ENCODE results near the gene DCTN1. TPM values are rescaled to one million over a fixed set of nuclear protein-coding genes. Genes with fewer than 3 reads are reported as not detected.

Gene DCTN1
- total and polyA plus RNA-seq, 3 experiments from 2014 or later, result 90.2 to 114 (median 113) TPM

GRCh38 chr2:74417197-74417596 is 37.1 kb upstream of the DCTN1 start:
- ChIA-PET CTCF (no interaction called here), POLR2A (no interaction called here)
- Mint-ChIP-seq H3K4me1 (peaks cover 6 to 33% (median 14%) of the 10 kb centered on the region in 3 donors), H3K36me3 (peaks cover 0 to 6% (median 2%) of the 10 kb centered on the region in 3 donors), H3K9me3 (no peaks in the 10 kb centered on the region), H3K27me3 (peaks cover 12 to 18% of the 10 kb centered on the region in 2 donors), H3K27ac (peak overlapping the region in 2 of 8 donors; percentile 53 to 70), H3K4me3 (peak overlapping the region in 1 of 7 donors; percentile 25)
- no peak for DNase-seq
- Histone ChIP-seq H3K9me3 (ENCODE audit: low read length) (no peaks in the 10 kb centered on the region), H3K27ac (ENCODE audit: low read depth, low read length) (no peak overlapping the region), H3K4me1 (ENCODE audit: insufficient read depth, low read length) (peaks cover 21% of the 10 kb centered on the region), H3K27me3 (ENCODE audit: insufficient read depth, low read length, poor library complexity, severe bottlenecking) (peaks cover 6% of the 10 kb centered on the region), H3K36me3 (ENCODE audit: insufficient read depth, low read length) (no peaks in the 10 kb centered on the region), H3K4me3 (ENCODE audit: low read length) (no peak overlapping the region)

- ChIA-PET CTCF (no interaction called here), POLR2A (no interaction called here)
- no peak for DNase-seq
- no peak overlapping the region for H3K27ac ChIP-seq (ENCODE audit: low read depth, low read length)
- H3K27me3 ChIP-seq (ENCODE audit: insufficient read depth, low read length, poor library complexity, severe bottlenecking), result peaks cover 6% of the 10 kb centered on the region
- H3K36me3 Mint-ChIP-seq, result peaks cover 0 to 4% (median 2%) of the 10 kb centered on the region in 3 donors
- H3K4me1 Mint-ChIP-seq, result peaks cover 6 to 31% (median 14%) of the 10 kb centered on the region in 3 donors
- H3K9me3 ChIP-seq (ENCODE audit: low read length), result no peaks in the 10 kb centered on the region
- H3K27ac Mint-ChIP-seq, result peak overlapping the region in 2 of 8 donors; percentile 53 to 70
- H3K4me3 ChIP-seq (ENCODE audit: low read length), result no peak overlapping the region
- no peaks in the 10 kb centered on the region for H3K9me3 Mint-ChIP-seq
- H3K4me1 ChIP-seq (ENCODE audit: insufficient read depth, low read length), result peaks cover 19% of the 10 kb centered on the region
- H3K36me3 ChIP-seq (ENCODE audit: insufficient read depth, low read length), result no peaks in the 10 kb centered on the region
- peaks cover 12 to 19% of the 10 kb centered on the region in 2 donors for H3K27me3 Mint-ChIP-seq
- H3K4me3 Mint-ChIP-seq, result peak overlapping the region in 1 of 7 donors; percentile 76
Observed at GRCh38 chr2:74416778-74417177, 36.7 kb upstream of the DCTN1 start.

- H3K4me3 Mint-ChIP-seq, result peak overlapping the region in 3 of 7 donors; percentile 47 to 76 (median 56)
Observed at GRCh38 chr2:74415762-74416395, 35.8 kb upstream of the DCTN1 start.

GRCh38 chr2:74414881-74415761 is 35.0 kb upstream of the DCTN1 start:
- no peaks in the 10 kb centered on the region for H3K36me3 ChIP-seq (ENCODE audit: insufficient read depth, low read length)
- Mint-ChIP-seq H3K4me1 (peaks cover 0 to 20% (median 5%) of the 10 kb centered on the region in 3 donors), H3K27ac (peak overlapping the region in 1 of 8 donors; percentile 46), H3K4me3 (peak overlapping the region in 6 of 7 donors; percentile 19 to 74 (median 42)), H3K36me3 (peaks cover 0 to 2% (median 0%) of the 10 kb centered on the region in 3 donors), H3K9me3 (no peaks in the 10 kb centered on the region), H3K27me3 (peaks cover 18 to 21% of the 10 kb centered on the region in 2 donors)
- CTCF ChIA-PET, result interaction anchor here (1.3 kb wide), 1 partner anchor 24 kb away, joined by 4 read pairs; no protein-coding TSS in a partner anchor
- H3K27me3 ChIP-seq (ENCODE audit: insufficient read depth, low read length, poor library complexity, severe bottlenecking), result peaks cover 6% of the 10 kb centered on the region
- H3K9me3 ChIP-seq (ENCODE audit: low read length), result no peaks in the 10 kb centered on the region
- POLR2A ChIA-PET, result no interaction called here
- no peak overlapping the region for H3K27ac ChIP-seq (ENCODE audit: low read depth, low read length)
- peak overlapping the region; percentile 51 for H3K4me3 ChIP-seq (ENCODE audit: low read length)
- H3K4me1 ChIP-seq (ENCODE audit: insufficient read depth, low read length), result peaks cover 7% of the 10 kb centered on the region
- peak in 1 of 5 donors; percentile 18 for DNase-seq

More at GRCh38 chr2:74415762-74416395, 35.8 kb upstream of the DCTN1 start:
- Histone ChIP-seq H3K9me3 (ENCODE audit: low read length) (no peaks in the 10 kb centered on the region), H3K27me3 (ENCODE audit: insufficient read depth, low read length, poor library complexity, severe bottlenecking) (peaks cover 6% of the 10 kb centered on the region), H3K27ac (ENCODE audit: low read depth, low read length) (no peak overlapping the region), H3K4me3 (ENCODE audit: low read length) (peak overlapping the region; percentile 21), H3K36me3 (ENCODE audit: insufficient read depth, low read length) (no peaks in the 10 kb centered on the region), H3K4me1 (ENCODE audit: insufficient read depth, low read length) (peaks cover 15% of the 10 kb centered on the region)
- Mint-ChIP-seq H3K4me1 (peaks cover 1 to 25% (median 9%) of the 10 kb centered on the region in 3 donors), H3K27ac (peak overlapping the region in 2 of 8 donors; percentile 9 to 46), H3K36me3 (peaks cover 0 to 2% (median 0%) of the 10 kb centered on the region in 3 donors), H3K27me3 (peaks cover 18 to 20% of the 10 kb centered on the region in 2 donors), H3K9me3 (no peaks in the 10 kb centered on the region)
- DNase-seq, result no peak
- ChIA-PET POLR2A (no interaction called here), CTCF (interaction anchor here (1.3 kb wide), 1 partner anchor 25 kb away, joined by 4 read pairs; no protein-coding TSS in a partner anchor)

- peaks cover 19 to 24% of the 10 kb centered on the region in 2 donors for H3K27me3 Mint-ChIP-seq
- Histone ChIP-seq H3K4me1 (ENCODE audit: insufficient read depth, low read length) (peaks cover 6% of the 10 kb centered on the region), H3K4me3 (ENCODE audit: low read length) (peak overlapping the region; percentile 51), H3K27me3 (ENCODE audit: insufficient read depth, low read length, poor library complexity, severe bottlenecking) (peaks cover 6% of the 10 kb centered on the region), H3K27ac (ENCODE audit: low read depth, low read length) (no peak overlapping the region), H3K36me3 (ENCODE audit: insufficient read depth, low read length) (no peaks in the 10 kb centered on the region), H3K9me3 (ENCODE audit: low read length) (no peaks in the 10 kb centered on the region)
- H3K36me3 Mint-ChIP-seq, result peaks cover 0 to 2% (median 0%) of the 10 kb centered on the region in 3 donors
- peak overlapping the region in 1 of 8 donors; percentile 45 for H3K27ac Mint-ChIP-seq
- no peak for DNase-seq
- POLR2A ChIA-PET, result no interaction called here
- H3K4me3 Mint-ChIP-seq, result peak overlapping the region in 4 of 7 donors; percentile 50 to 74 (median 64)
- CTCF ChIA-PET, result no interaction called here
- peaks cover 0 to 16% (median 4%) of the 10 kb centered on the region in 3 donors for H3K4me1 Mint-ChIP-seq
- no peaks in the 10 kb centered on the region for H3K9me3 Mint-ChIP-seq
Observed at GRCh38 chr2:74414441-74414840, 34.3 kb upstream of the DCTN1 start.

- Mint-ChIP-seq H3K27me3 (peaks cover 23 to 36% of the 10 kb centered on the region in 2 donors), H3K4me3 (peak overlapping the region in 2 of 7 donors; percentile 16 to 40), H3K4me1 (peaks cover 0 to 16% (median 4%) of the 10 kb centered on the region in 3 donors), H3K9me3 (no peaks in the 10 kb centered on the region), H3K27ac (peak overlapping the region in 1 of 8 donors; percentile 8), H3K36me3 (peaks cover 0 to 2% (median 0%) of the 10 kb centered on the region in 3 donors)
- ChIA-PET POLR2A (no interaction called here), CTCF (interaction anchor here (1.0 kb wide), 1 partner anchor 9 kb away, joined by 3 read pairs; no protein-coding TSS in a partner anchor)
- Histone ChIP-seq H3K4me3 (ENCODE audit: low read length) (no peak overlapping the region), H3K9me3 (ENCODE audit: low read length) (no peaks in the 10 kb centered on the region), H3K4me1 (ENCODE audit: insufficient read depth, low read length) (peaks cover 6% of the 10 kb centered on the region), H3K27ac (ENCODE audit: low read depth, low read length) (no peak overlapping the region), H3K36me3 (ENCODE audit: insufficient read depth, low read length) (no peaks in the 10 kb centered on the region), H3K27me3 (ENCODE audit: insufficient read depth, low read length, poor library complexity, severe bottlenecking) (peaks cover 6% of the 10 kb centered on the region)
- DNase-seq, result no peak
Observed at GRCh38 chr2:74413001-74413698, 33.0 kb upstream of the DCTN1 start.

GRCh38 chr2:74407682-74408081 is 27.6 kb upstream of the DCTN1 start:
- Mint-ChIP-seq H3K4me1 (no peaks in the 10 kb centered on the region), H3K4me3 (no peak overlapping the region), H3K27me3 (peaks cover 25 to 41% of the 10 kb centered on the region in 2 donors), H3K9me3 (no peaks in the 10 kb centered on the region), H3K27ac (no peak overlapping the region), H3K36me3 (no peaks in the 10 kb centered on the region)
- no peaks in the 10 kb centered on the region for H3K9me3 ChIP-seq (ENCODE audit: low read length)
- H3K27ac ChIP-seq (ENCODE audit: low read depth, low read length), result no peak overlapping the region
- no peaks in the 10 kb centered on the region for H3K4me1 ChIP-seq (ENCODE audit: insufficient read depth, low read length)
- ChIA-PET CTCF (interaction anchor here (1.0 kb wide), 1 partner anchor 16 kb away, joined by 3 read pairs; no protein-coding TSS in a partner anchor), POLR2A (no interaction called here)
- H3K36me3 ChIP-seq (ENCODE audit: insufficient read depth, low read length), result no peaks in the 10 kb centered on the region
- no peak overlapping the region for H3K4me3 ChIP-seq (ENCODE audit: low read length)
- peaks cover 3% of the 10 kb centered on the region for H3K27me3 ChIP-seq (ENCODE audit: insufficient read depth, low read length, poor library complexity, severe bottlenecking)
- no peak for DNase-seq
